ENCODE results near the gene CHMP3. TPM values are rescaled to one million over a fixed set of nuclear protein-coding genes. Genes with fewer than 3 reads are reported as not detected.

Gene CHMP3
- total and polyA plus RNA-seq, 2 of the 13 experiments (the other 11 are each of a cell fraction or from before 2014, with no cell fraction given), result 64.1 to 114 TPM

DNA sequence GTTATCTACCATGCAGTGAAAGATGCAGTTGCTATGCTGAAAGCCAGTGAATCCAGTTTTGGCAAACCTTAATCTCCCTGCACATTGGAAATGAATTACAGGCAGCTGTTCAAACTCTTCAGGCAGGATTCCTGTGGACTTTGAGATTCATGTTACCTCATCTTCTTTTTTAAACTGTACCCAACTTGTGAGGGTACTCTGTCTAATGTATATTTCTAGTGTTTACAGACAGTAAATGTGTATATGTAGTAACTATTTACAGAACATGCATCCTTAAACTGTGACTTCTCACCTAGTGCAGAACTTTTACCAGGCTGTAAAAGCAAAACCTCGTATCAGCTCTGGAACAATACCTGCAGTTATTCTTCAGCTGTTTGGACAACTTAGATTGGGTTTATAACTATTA is 71.2 kb downstream of the CHMP3 start (continued):
- TF ChIP-seq, protein P1, sequence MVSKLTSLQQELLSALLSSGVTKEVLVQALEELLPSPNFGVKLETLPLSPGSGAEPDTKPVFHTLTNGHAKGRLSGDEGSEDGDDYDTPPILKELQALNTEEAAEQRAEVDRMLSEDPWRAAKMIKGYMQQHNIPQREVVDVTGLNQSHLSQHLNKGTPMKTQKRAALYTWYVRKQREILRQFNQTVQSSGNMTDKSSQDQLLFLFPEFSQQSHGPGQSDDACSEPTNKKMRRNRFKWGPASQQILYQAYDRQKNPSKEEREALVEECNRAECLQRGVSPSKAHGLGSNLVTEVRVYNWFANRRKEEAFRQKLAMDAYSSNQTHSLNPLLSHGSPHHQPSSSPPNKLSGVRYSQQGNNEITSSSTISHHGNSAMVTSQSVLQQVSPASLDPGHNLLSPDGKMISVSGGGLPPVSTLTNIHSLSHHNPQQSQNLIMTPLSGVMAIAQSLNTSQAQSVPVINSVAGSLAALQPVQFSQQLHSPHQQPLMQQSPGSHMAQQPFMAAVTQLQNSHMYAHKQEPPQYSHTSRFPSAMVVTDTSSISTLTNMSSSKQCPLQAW (CRISPR knock-in tag; IDR thresholded peaks at IDR 0.05), result no peak
- no peak for TF ChIP-seq TMF1 (CRISPR knock-in tag; IDR thresholded peaks at IDR 0.05; ENCODE audit: low read depth)
- TF ChIP-seq ZNF775 (CRISPR knock-in tag; IDR thresholded peaks at IDR 0.05; ENCODE audit: borderline replicate concordance), result no peak
- TF ChIP-seq ZNF614 (CRISPR knock-in tag; IDR thresholded peaks at IDR 0.05; ENCODE audit: borderline replicate concordance), result no peak
- TF ChIP-seq FOXJ3 (CRISPR knock-in tag; IDR thresholded peaks at IDR 0.05; ENCODE audit: borderline replicate concordance), result peak; percentile 45; the same call in 1 of the 2 replicates
- no peak for TF ChIP-seq KLF11 (CRISPR knock-in tag; IDR thresholded peaks at IDR 0.05)
- TF ChIP-seq, protein P2, sequence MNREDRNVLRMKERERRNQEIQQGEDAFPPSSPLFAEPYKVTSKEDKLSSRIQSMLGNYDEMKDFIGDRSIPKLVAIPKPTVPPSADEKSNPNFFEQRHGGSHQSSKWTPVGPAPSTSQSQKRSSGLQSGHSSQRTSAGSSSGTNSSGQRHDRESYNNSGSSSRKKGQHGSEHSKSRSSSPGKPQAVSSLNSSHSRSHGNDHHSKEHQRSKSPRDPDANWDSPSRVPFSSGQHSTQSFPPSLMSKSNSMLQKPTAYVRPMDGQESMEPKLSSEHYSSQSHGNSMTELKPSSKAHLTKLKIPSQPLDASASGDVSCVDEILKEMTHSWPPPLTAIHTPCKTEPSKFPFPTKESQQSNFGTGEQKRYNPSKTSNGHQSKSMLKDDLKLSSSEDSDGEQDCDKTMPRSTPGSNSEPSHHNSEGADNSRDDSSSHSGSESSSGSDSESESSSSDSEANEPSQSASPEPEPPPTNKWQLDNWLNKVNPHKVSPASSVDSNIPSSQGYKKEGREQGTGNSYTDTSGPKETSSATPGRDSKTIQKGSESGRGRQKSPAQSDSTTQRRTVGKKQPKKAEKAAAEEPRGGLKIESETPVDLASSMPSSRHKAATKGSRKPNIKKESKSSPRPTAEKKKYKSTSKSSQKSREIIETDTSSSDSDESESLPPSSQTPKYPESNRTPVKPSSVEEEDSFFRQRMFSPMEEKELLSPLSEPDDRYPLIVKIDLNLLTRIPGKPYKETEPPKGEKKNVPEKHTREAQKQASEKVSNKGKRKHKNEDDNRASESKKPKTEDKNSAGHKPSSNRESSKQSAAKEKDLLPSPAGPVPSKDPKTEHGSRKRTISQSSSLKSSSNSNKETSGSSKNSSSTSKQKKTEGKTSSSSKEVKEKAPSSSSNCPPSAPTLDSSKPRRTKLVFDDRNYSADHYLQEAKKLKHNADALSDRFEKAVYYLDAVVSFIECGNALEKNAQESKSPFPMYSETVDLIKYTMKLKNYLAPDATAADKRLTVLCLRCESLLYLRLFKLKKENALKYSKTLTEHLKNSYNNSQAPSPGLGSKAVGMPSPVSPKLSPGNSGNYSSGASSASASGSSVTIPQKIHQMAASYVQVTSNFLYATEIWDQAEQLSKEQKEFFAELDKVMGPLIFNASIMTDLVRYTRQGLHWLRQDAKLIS (CRISPR knock-in tag; IDR thresholded peaks at IDR 0.05), result no peak
- TF ChIP-seq EP300 (IDR thresholded peaks at IDR 0.05; ENCODE audit: low read depth in 2 of 2, low read length in 2 of 2), result peak in 1 of 2 experiments; percentile 66; a peak in 2 of 4 replicates
- TF ChIP-seq EP300 (CRISPR knock-in tag; IDR thresholded peaks at IDR 0.05; ENCODE audit: borderline replicate concordance), result no peak
- TF ChIP-seq MEIS2 (CRISPR knock-in tag; IDR thresholded peaks at IDR 0.05), result no peak
- no peak for TF ChIP-seq HOXA5 (CRISPR knock-in tag; IDR thresholded peaks at IDR 0.05)
- TF ChIP-seq, protein P3, sequence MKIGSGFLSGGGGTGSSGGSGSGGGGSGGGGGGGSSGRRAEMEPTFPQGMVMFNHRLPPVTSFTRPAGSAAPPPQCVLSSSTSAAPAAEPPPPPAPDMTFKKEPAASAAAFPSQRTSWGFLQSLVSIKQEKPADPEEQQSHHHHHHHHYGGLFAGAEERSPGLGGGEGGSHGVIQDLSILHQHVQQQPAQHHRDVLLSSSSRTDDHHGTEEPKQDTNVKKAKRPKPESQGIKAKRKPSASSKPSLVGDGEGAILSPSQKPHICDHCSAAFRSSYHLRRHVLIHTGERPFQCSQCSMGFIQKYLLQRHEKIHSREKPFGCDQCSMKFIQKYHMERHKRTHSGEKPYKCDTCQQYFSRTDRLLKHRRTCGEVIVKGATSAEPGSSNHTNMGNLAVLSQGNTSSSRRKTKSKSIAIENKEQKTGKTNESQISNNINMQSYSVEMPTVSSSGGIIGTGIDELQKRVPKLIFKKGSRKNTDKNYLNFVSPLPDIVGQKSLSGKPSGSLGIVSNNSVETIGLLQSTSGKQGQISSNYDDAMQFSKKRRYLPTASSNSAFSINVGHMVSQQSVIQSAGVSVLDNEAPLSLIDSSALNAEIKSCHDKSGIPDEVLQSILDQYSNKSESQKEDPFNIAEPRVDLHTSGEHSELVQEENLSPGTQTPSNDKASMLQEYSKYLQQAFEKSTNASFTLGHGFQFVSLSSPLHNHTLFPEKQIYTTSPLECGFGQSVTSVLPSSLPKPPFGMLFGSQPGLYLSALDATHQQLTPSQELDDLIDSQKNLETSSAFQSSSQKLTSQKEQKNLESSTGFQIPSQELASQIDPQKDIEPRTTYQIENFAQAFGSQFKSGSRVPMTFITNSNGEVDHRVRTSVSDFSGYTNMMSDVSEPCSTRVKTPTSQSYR (CRISPR knock-in tag; IDR thresholded peaks at IDR 0.05; ENCODE audit: borderline replicate concordance), result no peak
- TF ChIP-seq, protein P4, sequence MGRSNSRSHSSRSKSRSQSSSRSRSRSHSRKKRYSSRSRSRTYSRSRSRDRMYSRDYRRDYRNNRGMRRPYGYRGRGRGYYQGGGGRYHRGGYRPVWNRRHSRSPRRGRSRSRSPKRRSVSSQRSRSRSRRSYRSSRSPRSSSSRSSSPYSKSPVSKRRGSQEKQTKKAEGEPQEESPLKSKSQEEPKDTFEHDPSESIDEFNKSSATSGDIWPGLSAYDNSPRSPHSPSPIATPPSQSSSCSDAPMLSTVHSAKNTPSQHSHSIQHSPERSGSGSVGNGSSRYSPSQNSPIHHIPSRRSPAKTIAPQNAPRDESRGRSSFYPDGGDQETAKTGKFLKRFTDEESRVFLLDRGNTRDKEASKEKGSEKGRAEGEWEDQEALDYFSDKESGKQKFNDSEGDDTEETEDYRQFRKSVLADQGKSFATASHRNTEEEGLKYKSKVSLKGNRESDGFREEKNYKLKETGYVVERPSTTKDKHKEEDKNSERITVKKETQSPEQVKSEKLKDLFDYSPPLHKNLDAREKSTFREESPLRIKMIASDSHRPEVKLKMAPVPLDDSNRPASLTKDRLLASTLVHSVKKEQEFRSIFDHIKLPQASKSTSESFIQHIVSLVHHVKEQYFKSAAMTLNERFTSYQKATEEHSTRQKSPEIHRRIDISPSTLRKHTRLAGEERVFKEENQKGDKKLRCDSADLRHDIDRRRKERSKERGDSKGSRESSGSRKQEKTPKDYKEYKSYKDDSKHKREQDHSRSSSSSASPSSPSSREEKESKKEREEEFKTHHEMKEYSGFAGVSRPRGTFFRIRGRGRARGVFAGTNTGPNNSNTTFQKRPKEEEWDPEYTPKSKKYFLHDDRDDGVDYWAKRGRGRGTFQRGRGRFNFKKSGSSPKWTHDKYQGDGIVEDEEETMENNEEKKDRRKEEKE (IDR thresholded peaks at IDR 0.05), result no peak
- TF ChIP-seq ZNF777 (CRISPR knock-in tag; IDR thresholded peaks at IDR 0.05), result no peak
- no peak for TF ChIP-seq SRSF4 (IDR thresholded peaks at IDR 0.05; ENCODE audit: low read depth, low read length, poor library complexity, severe bottlenecking)
- no peak for TF ChIP-seq HMGA1 (CRISPR knock-in tag; conservative IDR thresholded peaks at IDR 0.05)

Measured in HepG2 (cell line).